ENCODE results near the gene AFAP1L1. TPM values are rescaled to one million over a fixed set of nuclear protein-coding genes. Genes with fewer than 3 reads are reported as not detected.

AFAP1L1 gene
- total and polyA plus RNA-seq, 2 of the 13 experiments (the other 11 are each of a cell fraction or from before 2014, with no cell fraction given): 0.38 to 1.0 TPM

DNA sequence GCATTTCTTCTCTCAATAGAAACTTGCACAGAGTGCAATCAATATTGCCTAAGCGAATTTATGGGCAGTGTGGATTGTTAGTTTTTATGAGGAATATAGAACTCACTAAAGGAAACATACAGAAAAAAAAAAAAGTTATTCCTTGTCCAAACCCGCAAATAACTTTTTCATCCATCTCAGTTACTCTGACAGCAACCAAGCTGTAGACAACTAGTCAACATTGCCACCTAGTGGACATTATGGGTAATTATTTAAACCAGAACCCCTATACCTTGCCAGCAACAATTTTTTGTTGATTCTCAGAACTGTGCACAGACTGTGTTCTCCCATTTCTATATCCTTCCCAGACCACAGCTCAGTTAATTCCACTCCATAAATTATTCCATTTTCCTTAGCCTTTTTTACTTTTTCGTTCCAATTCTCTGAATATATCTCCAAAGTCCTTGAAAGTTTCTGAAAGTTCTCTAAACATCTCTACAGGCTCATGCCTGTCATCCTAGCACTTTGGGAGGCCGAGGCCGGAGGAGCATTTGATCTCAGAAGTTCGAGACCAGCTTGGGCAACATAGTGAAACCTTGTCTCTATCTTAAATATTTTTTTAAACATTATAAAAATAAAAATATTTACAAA lies 2.6 kb upstream of the AFAP1L1 start (continued):
- TF ChIP-seq ARID3A (IDR thresholded peaks at IDR 0.05; ENCODE audit: low read depth, low read length): peak; percentile 24; the same call in 1 of the 2 replicates
- TF ChIP-seq, protein P1, sequence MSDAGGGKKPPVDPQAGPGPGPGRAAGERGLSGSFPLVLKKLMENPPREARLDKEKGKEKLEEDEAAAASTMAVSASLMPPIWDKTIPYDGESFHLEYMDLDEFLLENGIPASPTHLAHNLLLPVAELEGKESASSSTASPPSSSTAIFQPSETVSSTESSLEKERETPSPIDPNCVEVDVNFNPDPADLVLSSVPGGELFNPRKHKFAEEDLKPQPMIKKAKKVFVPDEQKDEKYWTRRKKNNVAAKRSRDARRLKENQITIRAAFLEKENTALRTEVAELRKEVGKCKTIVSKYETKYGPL (CRISPR knock-in tag; IDR thresholded peaks at IDR 0.05): no peak
- no peak for TF ChIP-seq JUN (CRISPR knock-in tag; IDR thresholded peaks at IDR 0.05)
- TF ChIP-seq SMC3 (IDR thresholded peaks at IDR 0.05; ENCODE audit: low read length): peak; percentile 46; the same call in 1 of the 2 replicates

- Histone ChIP-seq H3K27ac (ENCODE audit: extremely low read length, insufficient read depth, low read length) (no peak overlapping the region), H4K20me1 (ENCODE audit: insufficient read depth, low read length) (no peaks in the 10 kb centered on the region), H3K9ac (ENCODE audit: insufficient read depth, low read depth, low read length) (no peak overlapping the region), H3K4me2 (ENCODE audit: low read depth, low read length) (peak overlapping the region; percentile 96), H3K9me3 (ENCODE audit: low read length) (peaks cover 13% of the 10 kb centered on the region), H3K4me1 (ENCODE audit: insufficient read depth, low read length) (peaks cover 34% of the 10 kb centered on the region), H3K79me2 (ENCODE audit: insufficient read depth, low read length) (no peaks in the 10 kb centered on the region), H3K36me3 (replicated peaks in 1 of 2; ENCODE audit: control insufficient read depth in 1 of 2, insufficient read depth in 2 of 2, low read length in 2 of 2) (no peaks in the 10 kb centered on the region), H2AFZ (ENCODE audit: low read length) (no peak overlapping the region), H3K27me3 (ENCODE audit: control insufficient read depth in 1 of 2, insufficient read depth in 2 of 2, low read length in 2 of 2) (peaks cover 5 to 25% of the 10 kb centered on the region in 2 experiments; a peak in 4 of 5 replicates), H3K4me3 (replicated peaks in 1 of 3; ENCODE audit: insufficient read depth in 1 of 3, low read depth in 2 of 3, low read length in 3 of 3) (peak overlapping the region; percentile 61 to 73 (median 66); a peak in 5 of 6 replicates)
- POLR2A ChIA-PET: no interaction called here
- intact Hi-C loops (cut with micrococcal nuclease; ENCODE audit: unreplicated experiment): loop anchor here (5.0 kb wide), 1 partner anchor 161 kb away; no protein-coding TSS in a partner anchor
- DNase-seq (ENCODE audit: low spot score) (peak; percentile 12), ATAC-seq (peak; percentile 44), FAIRE-seq (no peak)
- CTCF ChIA-PET (ENCODE audit: low intra/inter-chr PET ratio, low total read pairs): no interaction called here
- no TSS peak for BruUV-seq (replicated peaks)
- in situ Hi-C loops (cut with HindIII; ENCODE audit: extremely low pct_ligation_motif_present, low pct_unique_long_range_greater_than_20kb): no loop called here
- WGBS (ENCODE audit: low lambda C conversion rate): under 1% methylated on average over 16 of the region's 40 CpGs
- TF ChIP-seq MTA1 (CRISPR knock-in tag; IDR thresholded peaks at IDR 0.05; ENCODE audit: borderline replicate concordance) (0 out of 2 replicates have a peak, but pooled peaks have one; percentile 21), NONO (IDR thresholded peaks at IDR 0.05) (no peak), NONO (CRISPR knock-in tag; conservative IDR thresholded peaks at IDR 0.05) (no peak), ZNF556 (CRISPR knock-in tag; IDR thresholded peaks at IDR 0.05; ENCODE audit: borderline replicate concordance) (no peak), HMG20B (CRISPR knock-in tag; conservative IDR thresholded peaks at IDR 0.05) (0 out of 2 replicates have a peak, but pooled peaks have one; percentile 18), NR2F6 (IDR thresholded peaks at IDR 0.05) (no peak), NR2F6 (CRISPR knock-in tag; IDR thresholded peaks at IDR 0.05) (no peak), TFDP2 (CRISPR knock-in tag; IDR thresholded peaks at IDR 0.05) (0 out of 2 replicates have a peak, but pooled peaks have one; percentile 22), ARID4A (CRISPR knock-in tag; IDR thresholded peaks at IDR 0.05; ENCODE audit: borderline replicate concordance) (peak; percentile 35; the same call in 1 of the 2 replicates), CEBPB (IDR thresholded peaks at IDR 0.05; ENCODE audit: borderline replicate concordance, low read depth, low read length) (peak; percentile 89), BCL6 (CRISPR knock-in tag; IDR thresholded peaks at IDR 0.05) (0 out of 2 replicates have a peak, but pooled peaks have one; percentile 22), CEBPG (CRISPR knock-in tag; IDR thresholded peaks at IDR 0.05) (peak; percentile 85)
Observed at GRCh38 chr5:149271195-149271715, 404 bp upstream of the AFAP1L1 start.

Measured in HepG2 (cell line).